ENCODE results near the gene TMEM131L. TPM values are rescaled to one million over a fixed set of nuclear protein-coding genes. Genes with fewer than 3 reads are reported as not detected.
A peak's percentile ranks its signal among the peaks of the same experiment; 100 is the strongest.

The TMEM131L gene
- total RNA-seq, 2 experiments from 2014 or later, result 25.2 to 26.3 TPM

DNA sequence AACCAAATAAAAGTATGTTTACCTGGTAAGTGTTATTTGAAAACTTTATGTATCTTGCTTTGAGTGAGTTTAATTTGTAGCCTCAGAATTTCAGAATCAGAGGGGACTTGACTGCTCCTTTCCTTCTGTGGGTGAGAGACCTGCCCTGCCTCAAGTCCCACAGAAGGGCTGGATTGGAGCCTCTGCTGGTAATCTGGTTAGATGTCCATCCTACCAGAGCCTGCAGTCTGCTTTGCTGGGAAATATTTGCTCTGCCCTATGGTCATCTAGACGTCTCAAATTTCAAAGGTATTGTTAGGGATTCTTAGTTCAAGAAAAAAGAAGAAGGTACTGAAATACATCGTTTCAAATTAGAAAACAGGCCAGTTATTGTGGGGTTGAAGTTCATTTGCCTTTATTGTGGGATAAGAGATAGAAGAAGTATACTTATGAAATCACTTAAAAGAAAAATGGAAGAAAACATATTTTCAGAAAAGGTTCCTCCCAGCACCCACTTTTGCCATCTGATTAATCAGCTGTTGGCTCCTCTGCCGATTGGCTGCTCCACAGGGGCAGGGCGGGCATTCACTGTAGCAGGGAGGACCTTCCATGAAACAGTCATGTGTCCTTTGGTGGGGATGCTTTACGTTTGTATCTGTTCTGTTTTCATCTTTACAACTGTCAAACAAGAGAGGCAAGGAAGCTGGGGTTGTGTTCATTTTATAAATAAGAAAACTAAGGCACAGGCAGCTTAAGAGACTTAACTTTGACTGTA, 144.6 kb downstream of the TMEM131L start:
- ChIA-PET POLR2A (no interaction called here), CTCF (no interaction called here)
- no peak for DNase-seq
- no peak overlapping the region for H3K4me3 Mint-ChIP-seq
- H3K27ac Mint-ChIP-seq, result no peak overlapping the region
- peaks cover 58% of the 10 kb centered on the region for H3K36me3 Mint-ChIP-seq (ENCODE audit: low read depth)
- peaks cover 16% of the 10 kb centered on the region for H3K4me1 Mint-ChIP-seq
- H3K27me3 Mint-ChIP-seq, result no peaks in the 10 kb centered on the region
- H3K9me3 Mint-ChIP-seq, result no peaks in the 10 kb centered on the region

- Mint-ChIP-seq H3K4me3 (no peak overlapping the region), H3K36me3 (ENCODE audit: low read depth) (peaks cover 59% of the 10 kb centered on the region), H3K27me3 (no peaks in the 10 kb centered on the region), H3K9me3 (no peaks in the 10 kb centered on the region), H3K27ac (no peak overlapping the region), H3K4me1 (peaks cover 22% of the 10 kb centered on the region)
- CTCF ChIA-PET, result no interaction called here
- no peak for DNase-seq
- POLR2A ChIA-PET, result no interaction called here
These were observed 145.5 kb downstream of the TMEM131L start for GRCh38 chr4:153611679-153612078.

- Mint-ChIP-seq H3K4me3 (no peak overlapping the region), H3K36me3 (ENCODE audit: low read depth) (peaks cover 70% of the 10 kb centered on the region), H3K9me3 (no peaks in the 10 kb centered on the region), H3K27me3 (no peaks in the 10 kb centered on the region), H3K27ac (no peak overlapping the region), H3K4me1 (peaks cover 25% of the 10 kb centered on the region)
- ChIA-PET POLR2A (no interaction called here), CTCF (no interaction called here)
- DNase-seq, result no peak
These were observed 146.7 kb downstream of the TMEM131L start for GRCh38 chr4:153612878-153613277.

- ChIA-PET CTCF (interaction anchor here (0.6 to 1.8 kb wide), 2 partner anchors 27 to 32 kb away, joined by 3 to 6 read pairs; no protein-coding TSS in a partner anchor), POLR2A (interaction anchor here (0.6 to 1.0 kb wide), 2 partner anchors 21 to 264 kb away, joined by 3 read pairs; no protein-coding TSS in a partner anchor)
- H3K4me3 Mint-ChIP-seq, result no peak overlapping the region
- DNase-seq, result peak; percentile 63
- no peak overlapping the region for H3K27ac Mint-ChIP-seq
- no peaks in the 10 kb centered on the region for H3K27me3 Mint-ChIP-seq
- H3K4me1 Mint-ChIP-seq, result peaks cover 25% of the 10 kb centered on the region
- H3K9me3 Mint-ChIP-seq, result no peaks in the 10 kb centered on the region
- peaks cover 73% of the 10 kb centered on the region for H3K36me3 Mint-ChIP-seq (ENCODE audit: low read depth)
These were observed 149.9 kb downstream of the TMEM131L start for GRCh38 chr4:153616006-153616555.

DNA sequence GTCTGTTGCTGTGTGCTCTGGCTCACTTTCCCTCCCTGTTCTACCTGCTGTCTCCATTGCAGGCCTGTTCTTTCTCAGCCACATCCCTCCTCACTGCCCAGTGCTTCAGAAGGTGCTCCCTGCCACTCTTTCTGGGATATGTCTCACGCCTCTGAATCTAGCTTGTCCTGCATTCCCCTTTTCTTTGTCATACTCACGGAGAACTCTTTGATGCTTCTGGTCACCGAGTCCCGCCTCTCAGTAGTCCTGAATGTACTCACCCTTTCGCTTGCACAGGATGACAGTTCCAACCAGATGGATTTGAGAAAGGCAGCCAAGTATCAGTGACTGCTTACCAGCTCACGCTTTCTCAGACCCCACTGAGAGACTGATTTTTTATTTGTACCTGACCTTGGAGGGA, 152.7 kb downstream of the TMEM131L start:
- H3K9me3 Mint-ChIP-seq, result no peaks in the 10 kb centered on the region
- H3K36me3 Mint-ChIP-seq (ENCODE audit: low read depth), result peaks cover 77% of the 10 kb centered on the region
- ChIA-PET CTCF (no interaction called here), POLR2A (interaction anchor here (1.3 kb wide), 1 partner anchor 273 kb away, joined by 3 read pairs; no protein-coding TSS in a partner anchor)
- H3K27ac Mint-ChIP-seq, result no peak overlapping the region
- DNase-seq, result no peak
- no peaks in the 10 kb centered on the region for H3K27me3 Mint-ChIP-seq
- H3K4me3 Mint-ChIP-seq, result no peak overlapping the region
- peaks cover 33% of the 10 kb centered on the region for H3K4me1 Mint-ChIP-seq

GRCh38 chr4:153619811-153620210, 153.7 kb downstream of the TMEM131L start:
- peaks cover 27% of the 10 kb centered on the region for H3K4me1 Mint-ChIP-seq
- H3K27ac Mint-ChIP-seq, result no peak overlapping the region
- ChIA-PET CTCF (no interaction called here), POLR2A (no interaction called here)
- H3K36me3 Mint-ChIP-seq (ENCODE audit: low read depth), result peaks cover 72% of the 10 kb centered on the region
- no peaks in the 10 kb centered on the region for H3K27me3 Mint-ChIP-seq
- DNase-seq, result no peak
- H3K4me3 Mint-ChIP-seq, result no peak overlapping the region
- H3K9me3 Mint-ChIP-seq, result no peaks in the 10 kb centered on the region

DNA sequence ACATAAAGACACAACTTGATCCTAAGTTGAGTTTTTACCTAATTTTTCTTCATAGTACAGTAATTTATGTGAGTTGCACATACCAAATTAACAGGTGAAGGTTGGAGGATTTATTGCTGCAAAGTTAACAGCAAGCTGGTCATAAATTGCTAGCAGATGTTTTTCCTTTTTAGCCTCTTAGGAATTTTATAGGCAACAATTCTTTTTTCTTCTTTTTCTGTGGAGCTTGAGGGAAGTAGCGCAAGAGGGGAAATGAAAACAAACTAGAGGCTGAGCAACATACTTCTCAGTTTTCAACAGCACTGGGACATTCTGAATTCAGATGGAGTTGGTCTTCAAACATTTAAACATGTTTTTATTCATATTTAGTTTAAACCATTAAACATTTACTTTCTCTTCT, 154.2 kb downstream of the TMEM131L start:
- DNase-seq, result no peak
- Mint-ChIP-seq H3K36me3 (ENCODE audit: low read depth) (peaks cover 71% of the 10 kb centered on the region), H3K4me3 (no peak overlapping the region), H3K27ac (no peak overlapping the region), H3K27me3 (no peaks in the 10 kb centered on the region), H3K4me1 (peaks cover 23% of the 10 kb centered on the region), H3K9me3 (no peaks in the 10 kb centered on the region)
- ChIA-PET CTCF (no interaction called here), POLR2A (no interaction called here)

- peaks cover 10% of the 10 kb centered on the region for H3K4me1 Mint-ChIP-seq
- no peak overlapping the region for H3K27ac Mint-ChIP-seq
- ChIA-PET CTCF (no interaction called here), POLR2A (no interaction called here)
- no peak for DNase-seq
- no peak overlapping the region for H3K4me3 Mint-ChIP-seq
- H3K36me3 Mint-ChIP-seq (ENCODE audit: low read depth), result peaks cover 68% of the 10 kb centered on the region
- H3K9me3 Mint-ChIP-seq, result no peaks in the 10 kb centered on the region
- no peaks in the 10 kb centered on the region for H3K27me3 Mint-ChIP-seq
These were observed 155.9 kb downstream of the TMEM131L start for GRCh38 chr4:153622093-153622492.

GRCh38 chr4:153622778-153623240, 156.6 kb downstream of the TMEM131L start:
- peaks cover 65% of the 10 kb centered on the region for H3K36me3 Mint-ChIP-seq (ENCODE audit: low read depth)
- H3K4me1 Mint-ChIP-seq, result peaks cover 9% of the 10 kb centered on the region

DNA sequence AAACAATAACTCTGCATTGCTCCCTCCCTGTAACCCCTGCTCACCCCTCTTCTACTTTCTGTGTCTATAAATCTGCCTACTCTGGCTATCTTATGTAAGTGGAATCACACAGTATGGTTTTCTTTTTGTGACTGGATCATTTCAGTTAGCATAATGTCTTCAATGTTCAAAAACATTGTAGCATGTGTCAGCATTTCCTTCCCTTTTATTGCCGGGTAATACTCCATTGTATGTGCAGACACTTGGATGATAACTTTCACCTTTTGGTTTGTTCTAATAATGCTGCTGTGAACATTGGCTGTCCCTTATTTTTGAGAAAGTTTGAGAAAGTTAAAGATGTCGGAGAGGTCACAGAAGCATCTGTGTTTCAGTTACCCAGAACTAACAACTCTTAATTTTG, 157.3 kb downstream of the TMEM131L start:
- DNase-seq, result no peak
- Mint-ChIP-seq H3K27ac (peak overlapping the region; percentile 45), H3K9me3 (no peaks in the 10 kb centered on the region), H3K36me3 (ENCODE audit: low read depth) (peaks cover 63% of the 10 kb centered on the region), H3K4me1 (peaks cover 9% of the 10 kb centered on the region), H3K4me3 (no peak overlapping the region), H3K27me3 (no peaks in the 10 kb centered on the region)
- ChIA-PET CTCF (interaction anchor here (0.6 kb wide), 1 partner anchor 199 kb away, joined by 3 read pairs; no protein-coding TSS in a partner anchor), POLR2A (no interaction called here)

More at GRCh38 chr4:153622778-153623240, 156.6 kb downstream of the TMEM131L start:
- H3K4me3 Mint-ChIP-seq, result no peak overlapping the region
- no peaks in the 10 kb centered on the region for H3K27me3 Mint-ChIP-seq
- ChIA-PET CTCF (no interaction called here), POLR2A (no interaction called here)
- no peak overlapping the region for H3K27ac Mint-ChIP-seq
- no peak for DNase-seq
- H3K9me3 Mint-ChIP-seq, result no peaks in the 10 kb centered on the region

DNA sequence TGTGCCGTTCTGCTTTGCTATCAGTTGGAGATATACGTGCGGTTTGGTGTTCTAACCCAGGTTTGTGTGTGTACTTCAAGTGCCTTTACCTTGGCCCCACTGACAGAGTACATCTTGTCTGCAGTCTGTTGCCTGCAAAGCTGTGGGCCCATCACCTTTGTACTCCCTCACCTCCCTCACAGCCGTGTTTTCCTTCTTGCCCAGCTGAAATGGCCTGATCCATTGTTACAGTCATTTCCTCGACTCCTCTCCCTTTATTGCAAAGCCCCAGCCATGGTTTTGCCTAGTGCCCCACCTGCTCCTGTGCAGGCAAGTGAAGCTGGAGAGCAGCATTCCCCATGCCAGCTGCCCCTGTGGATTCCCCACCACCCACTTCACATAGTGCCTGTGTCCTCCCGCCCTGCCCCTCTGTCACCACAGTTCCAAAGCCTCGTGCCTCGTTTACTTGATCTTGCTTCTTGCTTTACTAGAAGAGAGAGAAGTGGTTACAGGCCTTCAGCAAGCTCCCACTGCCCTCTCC, 162.7 kb downstream of the TMEM131L start:
- Mint-ChIP-seq H3K4me1 (no peaks in the 10 kb centered on the region), H3K4me3 (no peak overlapping the region), H3K27me3 (no peaks in the 10 kb centered on the region), H3K27ac (no peak overlapping the region), H3K9me3 (no peaks in the 10 kb centered on the region), H3K36me3 (ENCODE audit: low read depth) (peaks cover 62% of the 10 kb centered on the region)
- POLR2A ChIA-PET, result no interaction called here
- no peak for DNase-seq
- CTCF ChIA-PET, result no interaction called here

DNA sequence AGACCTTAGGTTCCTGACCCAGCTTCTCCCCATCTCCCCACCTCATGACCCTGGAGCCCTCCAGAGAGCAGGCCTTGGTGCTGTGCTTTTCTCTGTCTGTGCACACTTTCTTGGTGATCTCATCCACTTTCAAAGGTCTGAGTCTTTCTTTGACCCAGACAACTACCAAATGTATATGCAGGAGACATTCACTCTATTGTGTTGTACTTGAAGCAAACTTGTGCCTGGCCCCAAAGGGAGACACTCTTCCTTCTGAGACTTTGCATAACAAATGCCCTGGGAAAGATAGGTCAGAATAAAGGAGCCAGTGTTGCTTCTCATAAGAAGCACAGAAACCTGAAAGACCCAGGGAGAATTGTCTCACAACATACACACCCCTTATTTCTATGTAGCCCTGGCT, 163.6 kb downstream of the TMEM131L start:
- Mint-ChIP-seq H3K27ac (no peak overlapping the region), H3K9me3 (no peaks in the 10 kb centered on the region), H3K4me3 (no peak overlapping the region), H3K4me1 (no peaks in the 10 kb centered on the region), H3K36me3 (ENCODE audit: low read depth) (peaks cover 64% of the 10 kb centered on the region), H3K27me3 (no peaks in the 10 kb centered on the region)
- no peak for DNase-seq
- CTCF ChIA-PET, result interaction anchor here (1.3 kb wide), 1 partner anchor 14 kb away, joined by 4 read pairs; no protein-coding TSS in a partner anchor
- POLR2A ChIA-PET, result interaction anchor here (0.7 kb wide), 1 partner anchor 108 kb away, joined by 3 read pairs; no protein-coding TSS in a partner anchor

DNA sequence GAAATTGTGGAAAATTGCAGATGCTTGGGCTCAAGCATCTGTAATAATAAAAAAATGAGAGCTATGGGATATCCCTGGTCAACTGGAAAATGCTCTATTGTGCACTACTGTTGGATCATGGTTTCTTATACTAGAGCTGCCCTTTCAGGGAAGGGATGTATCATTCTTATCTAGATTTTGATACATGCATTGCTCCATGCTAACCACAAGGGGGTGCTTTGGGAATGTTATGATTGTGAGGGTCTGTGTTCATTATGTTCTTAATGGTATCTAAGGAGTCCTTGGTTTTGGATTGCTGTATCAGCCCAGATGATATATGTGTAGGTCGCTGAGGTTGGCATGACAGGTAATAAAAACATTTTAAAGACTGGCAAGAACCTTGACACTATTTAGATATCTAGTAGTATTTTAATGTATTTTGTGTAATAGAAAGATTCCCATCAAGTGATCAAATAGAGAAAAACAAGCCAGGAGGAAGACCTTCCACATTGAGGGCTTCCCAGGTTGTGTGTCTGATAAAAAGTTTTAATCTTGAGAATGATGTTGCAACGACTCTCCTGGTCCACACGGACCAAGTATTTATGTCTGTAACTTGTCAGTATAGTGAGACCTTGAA, 168.7 kb downstream of the TMEM131L start:
- H3K27ac Mint-ChIP-seq, result no peak overlapping the region
- CTCF ChIA-PET, result interaction anchor here (0.8 to 4.2 kb wide), 7 partner anchors 9 to 291 kb away, joined by 3 to 19 read pairs (median 4); partner anchors contain the start of gene MND1
- no peaks in the 10 kb centered on the region for H3K9me3 Mint-ChIP-seq
- peaks cover 49% of the 10 kb centered on the region for H3K36me3 Mint-ChIP-seq (ENCODE audit: low read depth)
- H3K4me1 Mint-ChIP-seq, result no peaks in the 10 kb centered on the region
- no peak for DNase-seq
- POLR2A ChIA-PET, result interaction anchor here (1.3 kb wide), 1 partner anchor 9 kb away, joined by 3 read pairs; no protein-coding TSS in a partner anchor
- H3K4me3 Mint-ChIP-seq, result no peak overlapping the region
- no peaks in the 10 kb centered on the region for H3K27me3 Mint-ChIP-seq

All from activated CD4-positive, alpha-beta memory T cell treated with anti-CD3 and anti-CD28 coated beads, Interleukin-2, amount 10 ng/mL, durations not matched to agents 7 days and 5 days (primary cell).